AG20443 (cell line): ENCODE measurements around the gene AP1S3.

Source experiments
- DNase-seq: peaks from one replicate; pipeline ENCODE4 v3.0.0; 2012; ENCODE audit warnings: low spot score, mixed read lengths

The AP1S3 gene

GRCh38 chr2:223724861-223725260, 112.5 kb downstream of the AP1S3 start:
- DNase-seq: no peak

- no peak for DNase-seq
Observed at GRCh38 chr2:223723954-223724411, 113.4 kb downstream of the AP1S3 start.

- DNase-seq: no peak
Observed at GRCh38 chr2:223722226-223722625, 115.2 kb downstream of the AP1S3 start.

GRCh38 chr2:223721746-223722145, 115.6 kb downstream of the AP1S3 start:
- no peak for DNase-seq

- no peak for DNase-seq
Observed at GRCh38 chr2:223720367-223720766, 117.0 kb downstream of the AP1S3 start.

GRCh38 chr2:223712642-223713041, 124.7 kb downstream of the AP1S3 start:
- no peak for DNase-seq

GRCh38 chr2:223711596-223712326, 125.6 kb downstream of the AP1S3 start:
- no peak for DNase-seq
